HepG2 (cell line): ENCODE results near the gene C9orf85. TPM values are rescaled to one million over a fixed set of nuclear protein-coding genes. Genes with fewer than 3 reads are reported as not detected.
A peak's percentile ranks its signal among the peaks of the same experiment; 100 is the strongest.

ENCODE experiments used
- ATAC-seq: fragments of 200-7000 bp; cut with Tn5 transposase; 3 replicates; pipeline ENCODE4 v1.9.1; 2020; ENCODE audit warnings: mild to moderate bottlenecking, moderate library complexity
- BruUV-seq: library from RNA; stranded (reverse); fragments of 400-500 nt; replicated peaks from 2 replicates; lab custom pipeline; 2021; lab: Mats Ljungman, UMichigan
- CTCF ChIA-PET: fragments of 300-600 bp; formaldehyde crosslinking; extraction: SDS; loops from one replicate; lab custom pipeline; 2021; ENCODE audit warnings: low total read pairs, inconsistent platforms, low intra/inter-chr PET ratio; lab: Yijun Ruan, JAX
- POLR2A ChIA-PET: fragments of 350-600 bp; sonication (Branson Sonifier 250); formaldehyde crosslinking; loops from one replicate; lab custom pipeline; 2020; ENCODE audit warnings: antibody characterized with exemption, inconsistent platforms; lab: Yijun Ruan, JAX
- DNase-seq: peaks from one replicate; pipeline ENCODE4 v3.0.0-alpha.2; 2015; ENCODE audit warnings: low spot score
- FAIRE-seq: peaks from 3 replicates; lab custom pipeline; 2011; peaks lifted over from hg19 to GRCh38; lab: Jason Lieb, UNC
- H2AFZ ChIP-seq: one replicate; pipeline ENCODE4 v1.6.1; 2011; ENCODE audit warnings: low read length, inconsistent platforms
- H3K27ac ChIP-seq: fragments of 300-600 bp; 3 replicates; pipeline ENCODE4 v1.8.0; 2011; ENCODE audit warnings: mixed run types, mild to moderate bottlenecking, mixed read lengths, low read length, inconsistent platforms; ENCODE audit not compliant: insufficient read depth; ENCODE audit errors: extremely low read length
- H3K27me3 ChIP-seq, 2 experiments: fragments of 200-600 bp in 1 of 2; 2 replicates in 1 of 2; 3 replicates in 1 of 2; pipeline versions ENCODE4 v1.6.0 to v1.8.0; 2011; ENCODE audit warnings: low read length in 2 of 2, mild to moderate bottlenecking in 2 of 2, moderate library complexity in 2 of 2, inconsistent platforms in 1 of 2; ENCODE audit not compliant: insufficient read depth in 2 of 2, control insufficient read depth in 1 of 2
- H3K36me3 ChIP-seq, 2 experiments: fragments of 200-600 bp in 1 of 2; replicated peaks in 1 of 2; 2 replicates in 1 of 2; 3 replicates in 1 of 2; pipeline versions ENCODE4 v1.5.1 to v1.8.0; 2011; ENCODE audit warnings: low read length in 2 of 2, inconsistent platforms in 1 of 2; ENCODE audit not compliant: insufficient read depth in 2 of 2, control insufficient read depth in 1 of 2
- H3K4me1 ChIP-seq: 2 replicates; pipeline ENCODE4 v1.5.1; 2012; ENCODE audit warnings: low read length, inconsistent platforms; ENCODE audit not compliant: insufficient read depth
- H3K4me2 ChIP-seq: 2 replicates; pipeline ENCODE4 v1.6.0; 2011; ENCODE audit warnings: low read depth, low read length, inconsistent platforms
- H3K4me3 ChIP-seq, 3 experiments: fragments of 200-600 bp in 1 of 3; sonication (generic), shearing (Covaris generic) in 1 of 3; replicated peaks in 1 of 3; 2 replicates each; pipeline ENCODE4 v1.5.1; 2011 to 2016; ENCODE audit warnings: low read length in 3 of 3, inconsistent platforms in 2 of 3, low read depth in 2 of 3, mild to moderate bottlenecking in 2 of 3, control low read depth in 1 of 3, mixed read lengths in 1 of 3; ENCODE audit not compliant: insufficient read depth in 1 of 3
- H3K79me2 ChIP-seq: one replicate; pipeline ENCODE4 v1.6.1; 2011; ENCODE audit warnings: low read length, inconsistent platforms; ENCODE audit not compliant: insufficient read depth
- H3K9ac ChIP-seq: 2 replicates; pipeline ENCODE4 v1.6.0; 2011; ENCODE audit warnings: mild to moderate bottlenecking, low read depth, low read length, inconsistent platforms; ENCODE audit not compliant: insufficient read depth
- H3K9me3 ChIP-seq: 2 replicates; pipeline ENCODE4 v1.5.1; 2012; ENCODE audit warnings: mild to moderate bottlenecking, low read length
- H4K20me1 ChIP-seq: 2 replicates; pipeline ENCODE4 v1.6.0; 2011; ENCODE audit warnings: inconsistent platforms, mild to moderate bottlenecking, low read length, moderate library complexity; ENCODE audit not compliant: insufficient read depth
- ARID5B ChIP-seq: IDR thresholded peaks from 2 replicates; pipeline ENCODE4 v1.4.0; 2020; ENCODE audit warnings: mild to moderate bottlenecking, missing genetic modification reagents
- ASH2L ChIP-seq: fragments of 300-600, 200-600 bp; sonication (generic); IDR thresholded peaks from 2 replicates; pipeline ENCODE4 v1.7.0; 2017; ENCODE audit warnings: low read depth, mild to moderate bottlenecking, moderate library complexity, mixed read lengths, low read length; ENCODE audit not compliant: insufficient read length
- FOXK1 ChIP-seq: sonication (generic); formaldehyde crosslinking; IDR thresholded peaks from 2 replicates; pipeline ENCODE4 v1.4.0; 2020; ENCODE audit warnings: low read depth, missing genetic modification reagents, borderline replicate concordance
- JARID2 ChIP-seq: sonication (generic); formaldehyde crosslinking; IDR thresholded peaks from 2 replicates; pipeline ENCODE4 v1.8.1; 2023; ENCODE audit warnings: missing genetic modification reagents, inconsistent platforms; ENCODE audit not compliant: insufficient replicate concordance
- SETDB1 ChIP-seq: sonication (generic); formaldehyde crosslinking; IDR thresholded peaks from 2 replicates; pipeline ENCODE4 v1.5.1; 2020; ENCODE audit warnings: missing genetic modification reagents, mild to moderate bottlenecking, borderline replicate concordance
- SNRNP70 ChIP-seq: fragments of 200-400 bp; formaldehyde crosslinking; IDR thresholded peaks from 2 replicates; pipeline ENCODE4 v1.6.1; 2017; ENCODE audit warnings: mild to moderate bottlenecking, low read depth, low read length, moderate library complexity
- ZBTB42 ChIP-seq: sonication (generic); formaldehyde crosslinking; IDR thresholded peaks from 2 replicates; pipeline ENCODE4 v1.5.0; 2020; ENCODE audit warnings: mild to moderate bottlenecking, missing genetic modification reagents
- ZEB1 ChIP-seq: IDR thresholded peaks from 2 replicates; pipeline ENCODE4 v1.6.1; 2012; ENCODE audit warnings: mild to moderate bottlenecking, low read depth, inconsistent platforms; ENCODE audit not compliant: insufficient replicate concordance
- ZNF720 ChIP-seq: sonication (generic); formaldehyde crosslinking; IDR thresholded peaks from 2 replicates; pipeline ENCODE4 v1.4.0; 2020; ENCODE audit warnings: missing genetic modification reagents
- ZUFSP ChIP-seq: sonication (generic); formaldehyde crosslinking; IDR thresholded peaks from 2 replicates; pipeline ENCODE4 v1.9.0; 2021; ENCODE audit warnings: missing genetic modification reagents, mild to moderate bottlenecking, borderline replicate concordance
- WGBS: methylation state at CpG from one replicate; pipeline ENCODE4 v1.1.6; 2017; ENCODE audit warnings: low lambda C conversion rate; 5-methylcytosine and 5-hydroxymethylcytosine counted together
- in situ Hi-C: cut with HindIII; loops from 2 replicates; pipeline ENCODE4 v1.10.0; 2017; ENCODE audit warnings: low pct_unique_long_range_greater_than_20kb; ENCODE audit not compliant: extremely low pct_ligation_motif_present
- intact Hi-C: fragments of 100-400 bp; cut with micrococcal nuclease; formaldehyde crosslinking; loops from one replicate; pipeline ENCODE4 v1.10.0; 2022; ENCODE audit not compliant: unreplicated experiment
- polyA plus RNA-seq, 8 experiments: library from polyadenylated mRNA; depleted of rRNA in 3 of 8; stranded (reverse) in 7 of 8; unstranded in 1 of 8; fragments of >200 nt; fragmentation: Illumina TruSeq in 4 of 8; extraction: Trizol in 4 of 8; gene quantifications; 2 replicates each; pipeline versions ENCODE4 v1.2.1 to v1.2.3, GENCODE V29; 2011 to 2016; ENCODE audit warnings: low read depth in 4 of 8, missing spikeins in 1 of 8, mixed read lengths in 1 of 8; ENCODE audit not compliant: insufficient read depth in 1 of 8
- total RNA-seq, 5 experiments: library from RNA; depleted of rRNA; stranded (reverse); fragments of >200 nt; fragmentation: Illumina TruSeq; extraction: Trizol; gene quantifications; 2 replicates each; pipeline ENCODE4 v1.2.3, GENCODE V29; 2016; ENCODE audit warnings: low read depth in 1 of 5

The C9orf85 gene
- total and polyA plus RNA-seq, 2 of the 13 experiments (the other 11 are each of a cell fraction or from before 2014, with no cell fraction given), result 9.9 to 13.9 TPM

- Histone ChIP-seq H3K4me1 (peaks cover 38% of the 10 kb centered on the region), H3K9ac (no peak overlapping the region), H2AFZ (no peak overlapping the region), H3K9me3 (no peaks in the 10 kb centered on the region), H3K27ac (peak overlapping the region; percentile 22), H3K27me3 (no peaks in the 10 kb centered on the region), H4K20me1 (no peaks in the 10 kb centered on the region), H3K4me3 (no peak overlapping the region), H3K36me3 (no peaks in the 10 kb centered on the region; a peak in 1 of 5 replicates), H3K79me2 (peaks cover 36% of the 10 kb centered on the region), H3K4me2 (peak overlapping the region; percentile 44; the same call in 1 of the 2 replicates)
- ChIA-PET CTCF (no interaction called here), POLR2A (interaction anchor here (2.7 kb wide), 1 partner anchor 14 kb away, joined by 9 read pairs; the partner anchor contains the start of genes ABHD17B and C9orf85)
- ATAC-seq (peak; percentile 79), FAIRE-seq (no peak), DNase-seq (peak; percentile 35)
- TF ChIP-seq ZNF720 (CRISPR knock-in tag) (no peak), ASH2L (peak; percentile 18), ARID5B (CRISPR knock-in tag) (0 out of 2 replicates have a peak, but pooled peaks have one; percentile 16)
- no TSS peak for BruUV-seq
- in situ Hi-C loops, result no loop called here
- intact Hi-C loops, result no loop called here
Observed at GRCh38 chr9:71925834-71926233, 14.4 kb downstream of the C9orf85 start.

- FAIRE-seq (no peak), DNase-seq (no peak), ATAC-seq (no peak)
- H3K4me3 ChIP-seq, result no peak overlapping the region
- POLR2A ChIA-PET, result interaction anchor here (0.7 kb wide), 1 partner anchor 243 kb away, joined by 3 read pairs; no protein-coding TSS in a partner anchor
- no peak overlapping the region for H3K4me2 ChIP-seq
- H3K27me3 ChIP-seq, result no peaks in the 10 kb centered on the region
- no peak overlapping the region for H2AFZ ChIP-seq
- H3K4me1 ChIP-seq, result peaks cover 35% of the 10 kb centered on the region
- CTCF ChIA-PET, result no interaction called here
- peaks cover 31% of the 10 kb centered on the region for H3K79me2 ChIP-seq
- BruUV-seq, result no TSS peak
- intact Hi-C loops (no loop called here), in situ Hi-C loops (no loop called here)
- no peaks in the 10 kb centered on the region for H3K9me3 ChIP-seq
- whole genome bisulfite sequencing, result 97% methylated on average over 1 of the region's 1 CpG
- no peaks in the 10 kb centered on the region for H4K20me1 ChIP-seq
- peaks cover 0 to 3% of the 10 kb centered on the region in 2 experiments; a peak in 1 of 5 replicates for H3K36me3 ChIP-seq
- no peak overlapping the region for H3K9ac ChIP-seq
- H3K27ac ChIP-seq, result no peak overlapping the region
- no peak for TF ChIP-seq ZEB1
- no peak for TF ChIP-seq ZBTB42 (CRISPR knock-in tag)
- TF ChIP-seq FOXK1 (CRISPR knock-in tag), result no peak
- TF ChIP-seq ZUFSP (CRISPR knock-in tag), result no peak
- TF ChIP-seq SETDB1 (CRISPR knock-in tag), result no peak
- no peak for TF ChIP-seq SNRNP70
- TF ChIP-seq JARID2 (CRISPR knock-in tag), result no peak
Observed at GRCh38 chr9:71928376-71928775, 16.9 kb downstream of the C9orf85 start.
